ENCODE data around the gene ACTL10.

The ACTL10 gene

GRCh38 chr20:33677991-33678702 is 11.4 kb downstream of the ACTL10 start:
- no peak for DNase-seq (ENCODE audit: low read depth)

- DNase-seq (ENCODE audit: low read depth) = no peak
These were observed 13.2 kb downstream of the ACTL10 start for GRCh38 chr20:33679758-33680485.

GRCh38 chr20:33680686-33681085 is 13.9 kb downstream of the ACTL10 start:
- DNase-seq (ENCODE audit: low read depth) = no peak

- no peak for DNase-seq (ENCODE audit: low read depth)
These were observed 14.5 kb downstream of the ACTL10 start for GRCh38 chr20:33681288-33681687.

- no peak for DNase-seq (ENCODE audit: low read depth)
These were observed 15.1 kb downstream of the ACTL10 start for GRCh38 chr20:33681728-33682353.

GRCh38 chr20:33684533-33685327 is 18.0 kb downstream of the ACTL10 start:
- DNase-seq (ENCODE audit: low read depth) = no peak

- DNase-seq (ENCODE audit: low read depth) = no peak
These were observed 18.8 kb downstream of the ACTL10 start for GRCh38 chr20:33685328-33686099.

GRCh38 chr20:33686100-33686983 is 19.6 kb downstream of the ACTL10 start, which contains the start of gene E2F1:
Gene E2F1, minus strand, starts transcription at chr20:33686385. Its CDS starts 121 bp downstream, at chr20:33686264.
- peak; percentile 89 for DNase-seq (ENCODE audit: low read depth)

GRCh38 chr20:33686984-33687366 is 20.2 kb downstream of the ACTL10 start:
- DNase-seq (ENCODE audit: low read depth) = no peak

- no peak for DNase-seq (ENCODE audit: low read depth)
These were observed 20.7 kb downstream of the ACTL10 start for GRCh38 chr20:33687370-33687915.

- DNase-seq (ENCODE audit: low read depth) = no peak
These were observed 21.5 kb downstream of the ACTL10 start for GRCh38 chr20:33687993-33688937.

- no peak for DNase-seq (ENCODE audit: low read depth)
These were observed 22.2 kb downstream of the ACTL10 start for GRCh38 chr20:33688938-33689424.

GRCh38 chr20:33689493-33689892 is 22.8 kb downstream of the ACTL10 start:
- no peak for DNase-seq (ENCODE audit: low read depth)

- no peak for DNase-seq (ENCODE audit: low read depth)
These were observed 23.2 kb downstream of the ACTL10 start for GRCh38 chr20:33689973-33690372.

- no peak for DNase-seq (ENCODE audit: low read depth)
These were observed 26.5 kb downstream of the ACTL10 start for GRCh38 chr20:33693289-33693688.

GRCh38 chr20:33693741-33694638 is 27.2 kb downstream of the ACTL10 start:
- DNase-seq (ENCODE audit: low read depth) = no peak

GRCh38 chr20:33694639-33695012 is 27.9 kb downstream of the ACTL10 start:
- no peak for DNase-seq (ENCODE audit: low read depth)

GRCh38 chr20:33696448-33696847 is 29.7 kb downstream of the ACTL10 start:
- no peak for DNase-seq (ENCODE audit: low read depth)
